ENCODE results near the gene DGCR8.

GRCh38 chr22:20130731-20131596, 50.9 kb downstream of the DGCR8 start:
- no peak for TF ChIP-seq EZH2 (IDR thresholded peaks at IDR 0.05; ENCODE audit: low read length, unreplicated experiment)
- no peak for TF ChIP-seq CTCF (conservative IDR thresholded peaks at IDR 0.05; ENCODE audit: low read depth, low read length)
